Glutamatergic neuron (in vitro differentiated cells): ENCODE results near the gene XYLT1. TPM values are rescaled to one million over a fixed set of nuclear protein-coding genes. Genes with fewer than 3 reads are reported as not detected.

Experiments used
- DNase-seq: peaks from one replicate; pipeline ENCODE4 v3.0.0; 2022
- H3K27ac Mint-ChIP-seq: one replicate; pipeline ENCODE4 v1.8.0; 2020; ENCODE audit warnings: mild to moderate bottlenecking, mixed read lengths, inconsistent platforms; ENCODE audit not compliant: unreplicated experiment
- H3K27me3 Mint-ChIP-seq: one replicate; pipeline ENCODE4 v1.8.0; 2020; ENCODE audit warnings: mild to moderate bottlenecking, moderate library complexity, mixed read lengths, inconsistent platforms; ENCODE audit not compliant: unreplicated experiment
- H3K36me3 Mint-ChIP-seq: one replicate; pipeline ENCODE4 v1.8.0; 2020; ENCODE audit warnings: mild to moderate bottlenecking, mixed read lengths, inconsistent platforms; ENCODE audit not compliant: unreplicated experiment
- H3K4me1 Mint-ChIP-seq: one replicate; pipeline ENCODE4 v1.8.0; 2020; ENCODE audit warnings: mild to moderate bottlenecking, low read depth, mixed read lengths, inconsistent platforms; ENCODE audit not compliant: unreplicated experiment
- H3K4me3 Mint-ChIP-seq: one replicate; pipeline ENCODE4 v1.8.0; 2020; ENCODE audit warnings: mild to moderate bottlenecking, mixed read lengths, inconsistent platforms; ENCODE audit not compliant: unreplicated experiment
- H3K9me3 Mint-ChIP-seq: one replicate; pipeline ENCODE4 v1.8.0; 2020; ENCODE audit warnings: mild to moderate bottlenecking, moderate library complexity, mixed read lengths, inconsistent platforms; ENCODE audit not compliant: unreplicated experiment
- total RNA-seq: library from RNA; stranded (reverse); fragmentation: NEBNext Ultra II Directional; extraction: Animal tissue kit (Norgen Biotek cat#: 25700); gene quantifications from one replicate; pipeline ENCODE4 v1.2.1, GENCODE V29; 2021; ENCODE audit not compliant: unreplicated experiment
- TF ChIP-seq, protein P1 (sequence below): fragments of 200-600 bp; sonication (generic); IDR thresholded peaks from one replicate; pipeline ENCODE4 v1.5.0; 2021; ENCODE audit not compliant: partially characterized antibody, unreplicated experiment

XYLT1 gene
- total RNA-seq, 1 donor from 2014 or later, result 18.4 TPM

- DNase-seq, result no peak
- H3K36me3 Mint-ChIP-seq, result peaks cover 11% of the 10 kb centered on the region
- no peak overlapping the region for H3K4me3 Mint-ChIP-seq
- TF ChIP-seq, protein P1, sequence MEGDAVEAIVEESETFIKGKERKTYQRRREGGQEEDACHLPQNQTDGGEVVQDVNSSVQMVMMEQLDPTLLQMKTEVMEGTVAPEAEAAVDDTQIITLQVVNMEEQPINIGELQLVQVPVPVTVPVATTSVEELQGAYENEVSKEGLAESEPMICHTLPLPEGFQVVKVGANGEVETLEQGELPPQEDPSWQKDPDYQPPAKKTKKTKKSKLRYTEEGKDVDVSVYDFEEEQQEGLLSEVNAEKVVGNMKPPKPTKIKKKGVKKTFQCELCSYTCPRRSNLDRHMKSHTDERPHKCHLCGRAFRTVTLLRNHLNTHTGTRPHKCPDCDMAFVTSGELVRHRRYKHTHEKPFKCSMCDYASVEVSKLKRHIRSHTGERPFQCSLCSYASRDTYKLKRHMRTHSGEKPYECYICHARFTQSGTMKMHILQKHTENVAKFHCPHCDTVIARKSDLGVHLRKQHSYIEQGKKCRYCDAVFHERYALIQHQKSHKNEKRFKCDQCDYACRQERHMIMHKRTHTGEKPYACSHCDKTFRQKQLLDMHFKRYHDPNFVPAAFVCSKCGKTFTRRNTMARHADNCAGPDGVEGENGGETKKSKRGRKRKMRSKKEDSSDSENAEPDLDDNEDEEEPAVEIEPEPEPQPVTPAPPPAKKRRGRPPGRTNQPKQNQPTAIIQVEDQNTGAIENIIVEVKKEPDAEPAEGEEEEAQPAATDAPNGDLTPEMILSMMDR, result no peak
- H3K27ac Mint-ChIP-seq, result no peak overlapping the region
- H3K27me3 Mint-ChIP-seq, result peaks cover 11% of the 10 kb centered on the region
- H3K9me3 Mint-ChIP-seq, result peaks cover 2% of the 10 kb centered on the region
- peaks cover 5% of the 10 kb centered on the region for H3K4me1 Mint-ChIP-seq
Observed at GRCh38 chr16:17235147-17235815, 235.5 kb downstream of the XYLT1 start.

DNA sequence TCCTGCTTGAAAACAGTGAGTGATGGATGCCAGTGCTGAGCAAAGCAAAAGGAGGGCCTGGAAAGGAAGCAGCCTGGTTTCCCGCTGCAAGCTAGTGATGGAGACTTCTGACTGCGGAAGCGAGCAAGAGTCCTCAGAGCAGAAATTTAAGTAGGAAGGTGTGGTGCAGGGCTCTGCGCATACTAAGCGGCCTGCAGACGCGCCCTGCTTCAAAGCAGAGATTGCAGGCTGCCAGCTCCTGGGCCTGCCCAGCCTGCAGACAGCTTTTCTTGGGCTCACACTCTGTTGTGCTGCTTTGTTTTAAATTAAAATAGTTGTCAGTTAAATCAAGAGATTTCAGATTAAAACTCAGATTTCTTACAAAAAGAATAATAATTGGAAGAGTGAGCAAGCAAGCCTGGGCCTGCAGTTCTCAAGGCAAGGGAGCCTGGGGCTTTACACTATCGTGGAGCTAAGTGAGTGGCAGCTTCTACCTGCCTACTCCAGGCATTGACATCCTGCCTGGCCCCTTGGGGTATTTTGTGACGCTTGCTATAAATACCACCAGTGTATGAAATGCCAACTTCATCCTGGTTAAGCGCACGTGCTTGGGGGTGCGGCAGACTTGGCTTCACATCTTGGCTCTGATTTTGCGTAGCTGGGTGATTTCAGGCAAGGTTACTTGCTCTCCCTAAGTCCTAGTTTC is 237.3 kb downstream of the XYLT1 start:
- Mint-ChIP-seq H3K27ac (no peak overlapping the region), H3K9me3 (peaks cover 2% of the 10 kb centered on the region), H3K4me1 (peaks cover 5% of the 10 kb centered on the region), H3K4me3 (no peak overlapping the region), H3K36me3 (no peaks in the 10 kb centered on the region), H3K27me3 (peaks cover 2% of the 10 kb centered on the region)
- no peak for DNase-seq
- TF ChIP-seq, protein P1, result no peak

- Mint-ChIP-seq H3K9me3 (peaks cover 2% of the 10 kb centered on the region), H3K27me3 (peaks cover 2% of the 10 kb centered on the region), H3K4me1 (peaks cover 5% of the 10 kb centered on the region), H3K27ac (no peak overlapping the region), H3K36me3 (no peaks in the 10 kb centered on the region), H3K4me3 (no peak overlapping the region)
- TF ChIP-seq, protein P1, result no peak
- DNase-seq, result no peak
Observed at GRCh38 chr16:17232487-17232886, 238.3 kb downstream of the XYLT1 start.

- DNase-seq, result no peak
- Mint-ChIP-seq H3K36me3 (no peaks in the 10 kb centered on the region), H3K27ac (no peak overlapping the region), H3K9me3 (peaks cover 2% of the 10 kb centered on the region), H3K4me1 (peaks cover 5% of the 10 kb centered on the region), H3K4me3 (no peak overlapping the region), H3K27me3 (peaks cover 2% of the 10 kb centered on the region)
- TF ChIP-seq, protein P1, result no peak
Observed at GRCh38 chr16:17231972-17232371, 238.8 kb downstream of the XYLT1 start.
